OCI-LY7 (cell line): ENCODE data around the gene TBC1D1.

Experiments used
- CTCF ChIP-seq: fragments of 200-600 bp; sonication (generic); conservative IDR thresholded peaks from 2 replicates; pipeline ENCODE4 v1.5.1; 2014; ENCODE audit warnings: mild to moderate bottlenecking, antibody characterized with exemption, low read length, moderate library complexity, mixed read lengths
- EZH2phosphoT487 ChIP-seq: fragments of 200-600 bp; sonication (generic); IDR thresholded peaks from 2 replicates; pipeline ENCODE4 v1.6.1; 2018; ENCODE audit warnings: low read depth, borderline replicate concordance, mild to moderate bottlenecking, mixed run types, antibody characterized with exemption, low read length, moderate library complexity, mixed read lengths

GRCh38 chr4:37890801-37891259, at the start of gene TBC1D1:
- TF ChIP-seq CTCF (no peak), EZH2phosphoT487 (no peak)
